Measurements from ENCODE around the gene WWOX. TPM values are rescaled to one million over a fixed set of nuclear protein-coding genes. Genes with fewer than 3 reads are reported as not detected.

The WWOX gene
- total and polyA plus RNA-seq, 2 of the 8 experiments (the other 6 are each of a cell fraction or from before 2014, with no cell fraction given) = 5.4 to 16.7 TPM

- H2BK120ac ChIP-seq (replicated peaks; ENCODE audit: low read depth, low read length) = no peak overlapping the region
- H3K18ac ChIP-seq (ENCODE audit: extremely low read depth, low read length) = no peak overlapping the region
- no peak overlapping the region for H3K56ac ChIP-seq (replicated peaks; ENCODE audit: insufficient read length, low read depth, low read length)
- H4K91ac ChIP-seq (replicated peaks; ENCODE audit: insufficient read length, low read length) = no peak overlapping the region
- H3K14ac ChIP-seq (ENCODE audit: insufficient read length) = no peak overlapping the region
- CTCF ChIA-PET (ENCODE audit: partially characterized antibody) = interaction anchor here (0.7 kb wide), 1 partner anchor 33 kb away, joined by 3 read pairs; no protein-coding TSS in a partner anchor
- no peak overlapping the region for H3K4me3 ChIP-seq (ENCODE audit: extremely low read depth in 1 of 4, insufficient read depth in 2 of 4, low read depth in 3 of 4, low read length in 4 of 4)
- no peak overlapping the region for H3K23ac ChIP-seq (ENCODE audit: insufficient read length)
- no peak overlapping the region for H3K4ac ChIP-seq (replicated peaks; ENCODE audit: insufficient read length, low read depth, low read length)
- no peaks in the 10 kb centered on the region for H3K23me2 ChIP-seq (ENCODE audit: low read depth, low read length)
- H3K27me3 ChIP-seq (replicated peaks in 1 of 4; ENCODE audit: control insufficient read depth in 3 of 4, extremely low read depth in 1 of 4, insufficient read depth in 3 of 4, low read length in 3 of 4) = no peaks in the 10 kb centered on the region
- DNase-seq (ENCODE audit: low read depth in 1 of 2, low spot score in 2 of 2) (no peak), FAIRE-seq (no peak)
- no peak overlapping the region for H3K9ac ChIP-seq (replicated peaks in 1 of 4; ENCODE audit: extremely low read depth in 1 of 4, low read depth in 3 of 4, low read length in 3 of 4)
- H2BK20ac ChIP-seq (ENCODE audit: low read length) = no peak overlapping the region
- H3K36me3 ChIP-seq (ENCODE audit: control insufficient read depth in 2 of 4, insufficient read depth in 4 of 4, low read length in 3 of 4) = no peaks in the 10 kb centered on the region
- POLR2A ChIA-PET (ENCODE audit: partially characterized antibody) = no interaction called here
- H3K79me1 ChIP-seq (ENCODE audit: low read depth, low read length) = no peaks in the 10 kb centered on the region
- H2BK15ac ChIP-seq (ENCODE audit: low read length) = no peak overlapping the region
- no peak overlapping the region for H3K4me2 ChIP-seq (ENCODE audit: insufficient read depth in 1 of 2, low read depth in 2 of 2, low read length in 2 of 2)
- H3K9me3 ChIP-seq (ENCODE audit: insufficient read depth in 2 of 2, low read depth in 1 of 2, low read length in 1 of 2) = no peaks in the 10 kb centered on the region
- WGBS, 2 experiments (ENCODE audit: extremely low coverage in 1 of 2, insufficient coverage in 1 of 2, insufficient read length in 1 of 2, insufficient replicate concordance in 2 of 2, low coverage in 1 of 2, low lambda C conversion rate in 2 of 2, missing lambda C conversion rate in 1 of 2) = 99% methylated on average over 5 of the region's 5 CpGs; no CpG with 5 or more reads in 1 of the 2 experiments
- no peak overlapping the region for H2BK12ac ChIP-seq (ENCODE audit: low read depth, low read length)
- no peak overlapping the region for H4K8ac ChIP-seq (ENCODE audit: extremely low read depth, insufficient read depth, low read length)
- no peaks in the 10 kb centered on the region for H3K79me2 ChIP-seq (ENCODE audit: control insufficient read depth in 1 of 2, insufficient read depth in 2 of 2, low read length in 2 of 2)
- no peak overlapping the region for H3K27ac ChIP-seq (ENCODE audit: low read depth, low read length)
- H2BK5ac ChIP-seq (ENCODE audit: low read depth, low read length) = no peak overlapping the region
- no peak overlapping the region for H4K5ac ChIP-seq (ENCODE audit: insufficient read length, low read depth, low read length)
- H3K4me1 ChIP-seq (replicated peaks in 1 of 4; ENCODE audit: control insufficient read depth in 3 of 4, insufficient read depth in 4 of 4, low read length in 3 of 4) = no peaks in the 10 kb centered on the region
- H2AFZ ChIP-seq (ENCODE audit: low read length) = no peak overlapping the region
- no peaks in the 10 kb centered on the region for H4K20me1 ChIP-seq (replicated peaks in 1 of 2; ENCODE audit: control insufficient read depth in 1 of 2, insufficient read depth in 2 of 2, low read length in 2 of 2)
- H2AK5ac ChIP-seq (ENCODE audit: low read depth, low read length) = no peak overlapping the region
- TF ChIP-seq RXRA (IDR thresholded peaks at IDR 0.05; ENCODE audit: insufficient read depth, low read depth, low read length) = no peak
- no peak for TF ChIP-seq FOSL1 (IDR thresholded peaks at IDR 0.05; ENCODE audit: insufficient read depth, low read depth, low read length)
- no peak for TF ChIP-seq SP4 (IDR thresholded peaks at IDR 0.05; ENCODE audit: low read length)
- no peak for TF ChIP-seq TBP (IDR thresholded peaks at IDR 0.05; ENCODE audit: low read depth, low read length)
Observed at GRCh38 chr16:78673884-78674283, 574.4 kb downstream of the WWOX start.

Measured in H1 (cell line).